ENCODE results near the gene MPZL2.

The MPZL2 gene

GRCh38 chr11:118238421-118238820, 25.7 kb downstream of the MPZL2 start:
- Histone ChIP-seq H3K4me2 (ENCODE audit: low read length) (no peak overlapping the region), H3K9me2 (ENCODE audit: low read depth, low read length) (no peaks in the 10 kb centered on the region), H3K9ac (ENCODE audit: low read length) (no peak overlapping the region), H3K27me3 (ENCODE audit: insufficient read depth, low read length) (no peaks in the 10 kb centered on the region), H3F3A (ENCODE audit: insufficient read depth, low read length) (no peaks in the 10 kb centered on the region), H3K4me3 (ENCODE audit: low read depth, low read length, poor library complexity, severe bottlenecking) (no peak overlapping the region), H3K4me1 (ENCODE audit: insufficient read depth, low read length, severe bottlenecking) (no peaks in the 10 kb centered on the region), H3K79me2 (ENCODE audit: insufficient read depth, low read length) (no peaks in the 10 kb centered on the region), H2AFZ (ENCODE audit: low read length) (no peak overlapping the region), H4K20me1 (ENCODE audit: insufficient read depth, low read length) (no peaks in the 10 kb centered on the region), H3K27ac (ENCODE audit: low read depth, low read length, poor library complexity, severe bottlenecking) (no peak overlapping the region), H3K9me3 (ENCODE audit: low read length) (no peaks in the 10 kb centered on the region), H3K36me3 (ENCODE audit: insufficient read depth, low read length) (no peaks in the 10 kb centered on the region)
- TF ChIP-seq, protein P1, sequence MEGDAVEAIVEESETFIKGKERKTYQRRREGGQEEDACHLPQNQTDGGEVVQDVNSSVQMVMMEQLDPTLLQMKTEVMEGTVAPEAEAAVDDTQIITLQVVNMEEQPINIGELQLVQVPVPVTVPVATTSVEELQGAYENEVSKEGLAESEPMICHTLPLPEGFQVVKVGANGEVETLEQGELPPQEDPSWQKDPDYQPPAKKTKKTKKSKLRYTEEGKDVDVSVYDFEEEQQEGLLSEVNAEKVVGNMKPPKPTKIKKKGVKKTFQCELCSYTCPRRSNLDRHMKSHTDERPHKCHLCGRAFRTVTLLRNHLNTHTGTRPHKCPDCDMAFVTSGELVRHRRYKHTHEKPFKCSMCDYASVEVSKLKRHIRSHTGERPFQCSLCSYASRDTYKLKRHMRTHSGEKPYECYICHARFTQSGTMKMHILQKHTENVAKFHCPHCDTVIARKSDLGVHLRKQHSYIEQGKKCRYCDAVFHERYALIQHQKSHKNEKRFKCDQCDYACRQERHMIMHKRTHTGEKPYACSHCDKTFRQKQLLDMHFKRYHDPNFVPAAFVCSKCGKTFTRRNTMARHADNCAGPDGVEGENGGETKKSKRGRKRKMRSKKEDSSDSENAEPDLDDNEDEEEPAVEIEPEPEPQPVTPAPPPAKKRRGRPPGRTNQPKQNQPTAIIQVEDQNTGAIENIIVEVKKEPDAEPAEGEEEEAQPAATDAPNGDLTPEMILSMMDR (IDR thresholded peaks at IDR 0.05; ENCODE audit: low read length), result no peak
- TF ChIP-seq EZH2 (IDR thresholded peaks at IDR 0.05; ENCODE audit: borderline replicate concordance, low read length), result no peak

DNA sequence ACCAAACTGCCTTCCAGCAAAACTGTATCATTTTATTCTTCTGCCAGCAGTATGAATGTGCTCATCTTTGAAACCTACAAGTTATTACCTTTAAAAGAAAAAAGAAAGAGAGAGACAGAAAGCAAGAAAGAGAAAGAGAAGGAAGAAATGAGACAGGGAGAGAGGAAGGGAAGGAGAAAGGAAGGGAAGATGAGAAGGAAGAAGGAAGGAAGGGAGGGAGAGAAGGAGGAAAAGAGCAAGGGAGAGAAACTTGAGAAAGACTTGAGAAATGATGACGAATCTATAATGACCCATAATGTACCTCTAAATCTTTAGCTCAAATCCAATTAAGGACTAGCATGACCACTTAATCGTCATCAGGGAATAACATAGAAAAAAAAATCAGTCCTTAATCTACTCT, 27.9 kb downstream of the MPZL2 start:
- Histone ChIP-seq H4K20me1 (ENCODE audit: insufficient read depth, low read length) (no peaks in the 10 kb centered on the region), H3K4me3 (ENCODE audit: low read depth, low read length, poor library complexity, severe bottlenecking) (no peak overlapping the region), H3K9me2 (ENCODE audit: low read depth, low read length) (no peaks in the 10 kb centered on the region), H3K9me3 (ENCODE audit: low read length) (no peaks in the 10 kb centered on the region), H3K36me3 (ENCODE audit: insufficient read depth, low read length) (no peaks in the 10 kb centered on the region), H3K4me1 (ENCODE audit: insufficient read depth, low read length, severe bottlenecking) (no peaks in the 10 kb centered on the region), H2AFZ (ENCODE audit: low read length) (no peak overlapping the region), H3K27me3 (ENCODE audit: insufficient read depth, low read length) (no peaks in the 10 kb centered on the region), H3F3A (ENCODE audit: insufficient read depth, low read length) (no peaks in the 10 kb centered on the region), H3K79me2 (ENCODE audit: insufficient read depth, low read length) (no peaks in the 10 kb centered on the region), H3K9ac (ENCODE audit: low read length) (no peak overlapping the region), H3K27ac (ENCODE audit: low read depth, low read length, poor library complexity, severe bottlenecking) (no peak overlapping the region), H3K4me2 (ENCODE audit: low read length) (no peak overlapping the region)
- no peak for TF ChIP-seq EZH2 (IDR thresholded peaks at IDR 0.05; ENCODE audit: borderline replicate concordance, low read length)
- TF ChIP-seq, protein P1 (IDR thresholded peaks at IDR 0.05; ENCODE audit: low read length), result no peak

DNA sequence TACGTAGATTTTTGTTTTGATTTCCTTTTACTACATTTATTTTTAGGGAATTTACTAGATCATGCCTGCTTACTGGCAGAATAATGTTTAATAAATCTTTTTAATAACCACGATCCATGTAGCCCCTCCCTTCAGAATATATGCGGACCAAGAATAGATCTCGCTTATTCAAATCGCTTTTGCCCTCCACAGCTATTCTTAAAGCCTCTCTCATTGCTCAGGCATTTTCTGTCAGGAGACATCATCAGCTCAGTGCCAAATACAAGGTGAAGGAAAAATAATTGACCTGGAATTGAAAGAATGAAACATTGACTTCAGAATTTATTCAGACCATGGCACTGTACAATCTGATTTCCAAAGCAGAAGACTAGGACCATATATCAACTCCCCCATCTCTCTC, 29.3 kb downstream of the MPZL2 start:
- Histone ChIP-seq H3K27ac (ENCODE audit: low read depth, low read length, poor library complexity, severe bottlenecking) (no peak overlapping the region), H3K9me3 (ENCODE audit: low read length) (no peaks in the 10 kb centered on the region)

More for the DNA sequence above, 29.3 kb downstream of the MPZL2 start:
- Histone ChIP-seq H3K79me2 (ENCODE audit: insufficient read depth, low read length) (no peaks in the 10 kb centered on the region), H3K4me1 (ENCODE audit: insufficient read depth, low read length, severe bottlenecking) (no peaks in the 10 kb centered on the region), H4K20me1 (ENCODE audit: insufficient read depth, low read length) (no peaks in the 10 kb centered on the region), H3K36me3 (ENCODE audit: insufficient read depth, low read length) (no peaks in the 10 kb centered on the region), H2AFZ (ENCODE audit: low read length) (no peak overlapping the region), H3K4me3 (ENCODE audit: low read depth, low read length, poor library complexity, severe bottlenecking) (no peak overlapping the region), H3K9ac (ENCODE audit: low read length) (no peak overlapping the region), H3F3A (ENCODE audit: insufficient read depth, low read length) (no peaks in the 10 kb centered on the region), H3K4me2 (ENCODE audit: low read length) (no peak overlapping the region), H3K9me2 (ENCODE audit: low read depth, low read length) (no peaks in the 10 kb centered on the region), H3K27me3 (ENCODE audit: insufficient read depth, low read length) (no peaks in the 10 kb centered on the region)
- no peak for TF ChIP-seq EZH2 (IDR thresholded peaks at IDR 0.05; ENCODE audit: borderline replicate concordance, low read length)
- TF ChIP-seq, protein P1 (IDR thresholded peaks at IDR 0.05; ENCODE audit: low read length), result no peak
